Kidney epithelial cell (primary cell): Measurements from ENCODE around the gene FTH1. TPM values are rescaled to one million over a fixed set of nuclear protein-coding genes. Genes with fewer than 3 reads are reported as not detected.
A peak's percentile ranks its signal among the peaks of the same experiment; 100 is the strongest.

ENCODE experiments used
- DNase-seq: peaks from one replicate; pipeline ENCODE4 v3.0.0-alpha.2; 2010; ENCODE audit warnings: low read depth
- H3K27me3 ChIP-seq: 2 replicates; pipeline ENCODE4 v1.6.0; 2011; ENCODE audit warnings: low read length; ENCODE audit not compliant: control insufficient read depth, insufficient read depth
- H3K36me3 ChIP-seq: 2 replicates; pipeline ENCODE4 v1.5.1; 2011; ENCODE audit warnings: low read length; ENCODE audit not compliant: control insufficient read depth, insufficient read depth
- H3K4me3 ChIP-seq: 2 replicates; pipeline ENCODE4 v1.5.1; 2011; ENCODE audit warnings: low read depth, mild to moderate bottlenecking, control low read depth, low read length
- total RNA-seq: library from RNA; depleted of rRNA; stranded (reverse); fragments of >200 nt; gene quantifications from 2 replicates; pipeline ENCODE4 v1.2.3, GENCODE V29; 2015
- TF ChIP-seq, protein P1 (sequence below): IDR thresholded peaks from 2 replicates; pipeline ENCODE4 v1.5.1; 2011; ENCODE audit warnings: mild to moderate bottlenecking, moderate library complexity, low read length, control low read depth, inconsistent platforms; ENCODE audit not compliant: insufficient read depth, poor library complexity, severe bottlenecking

Gene FTH1
- total RNA-seq, 1 donor from 2014 or later = 2,225 TPM

DNA sequence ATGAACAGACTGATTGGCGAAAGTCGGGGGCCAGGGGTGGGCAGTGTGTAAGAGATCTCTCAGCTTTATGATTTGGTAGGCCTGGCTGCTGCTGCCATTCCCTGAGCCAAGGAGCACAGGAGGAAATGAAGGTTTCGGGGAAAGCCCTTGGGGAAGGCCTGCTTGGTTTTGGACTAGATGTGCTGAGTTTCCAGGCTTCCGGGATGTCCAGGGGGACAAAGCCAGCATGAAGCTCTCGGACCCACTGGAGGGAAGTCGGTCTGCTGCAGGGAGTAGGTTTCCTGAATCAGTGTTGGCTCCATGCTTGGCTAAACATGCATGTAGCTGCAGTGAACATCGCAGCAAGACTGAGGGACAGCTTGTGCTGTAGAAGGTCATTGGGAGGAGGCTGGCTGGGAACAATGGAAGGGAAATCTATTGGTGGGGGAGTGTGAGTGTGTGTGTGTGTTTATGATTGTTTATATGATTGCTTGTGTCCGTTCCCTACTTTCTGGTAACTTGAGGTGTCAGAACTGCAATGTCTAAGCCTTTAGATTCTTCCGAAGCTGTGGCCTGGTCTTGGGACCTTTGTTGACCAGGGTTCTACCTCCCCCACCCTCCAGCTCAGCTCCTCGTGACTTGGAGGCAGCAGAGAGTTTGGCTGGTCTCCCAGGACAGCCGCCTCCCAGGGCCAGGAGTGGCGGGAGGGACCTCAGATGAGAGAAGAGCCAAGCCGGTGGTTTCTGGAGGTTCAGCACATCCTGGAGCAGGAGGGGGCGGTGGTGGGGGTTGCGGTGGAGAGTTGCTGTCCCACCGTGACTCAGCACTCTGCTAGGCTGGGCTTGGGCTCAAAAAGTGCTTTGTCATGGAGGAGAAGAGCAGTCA lies 4.0 kb upstream of the FTH1 start:
- TF ChIP-seq, protein P1, sequence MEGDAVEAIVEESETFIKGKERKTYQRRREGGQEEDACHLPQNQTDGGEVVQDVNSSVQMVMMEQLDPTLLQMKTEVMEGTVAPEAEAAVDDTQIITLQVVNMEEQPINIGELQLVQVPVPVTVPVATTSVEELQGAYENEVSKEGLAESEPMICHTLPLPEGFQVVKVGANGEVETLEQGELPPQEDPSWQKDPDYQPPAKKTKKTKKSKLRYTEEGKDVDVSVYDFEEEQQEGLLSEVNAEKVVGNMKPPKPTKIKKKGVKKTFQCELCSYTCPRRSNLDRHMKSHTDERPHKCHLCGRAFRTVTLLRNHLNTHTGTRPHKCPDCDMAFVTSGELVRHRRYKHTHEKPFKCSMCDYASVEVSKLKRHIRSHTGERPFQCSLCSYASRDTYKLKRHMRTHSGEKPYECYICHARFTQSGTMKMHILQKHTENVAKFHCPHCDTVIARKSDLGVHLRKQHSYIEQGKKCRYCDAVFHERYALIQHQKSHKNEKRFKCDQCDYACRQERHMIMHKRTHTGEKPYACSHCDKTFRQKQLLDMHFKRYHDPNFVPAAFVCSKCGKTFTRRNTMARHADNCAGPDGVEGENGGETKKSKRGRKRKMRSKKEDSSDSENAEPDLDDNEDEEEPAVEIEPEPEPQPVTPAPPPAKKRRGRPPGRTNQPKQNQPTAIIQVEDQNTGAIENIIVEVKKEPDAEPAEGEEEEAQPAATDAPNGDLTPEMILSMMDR = no peak
- Histone ChIP-seq H3K27me3 (no peaks in the 10 kb centered on the region), H3K36me3 (no peaks in the 10 kb centered on the region), H3K4me3 (no peak overlapping the region)
- peak; percentile 98 for DNase-seq

DNA sequence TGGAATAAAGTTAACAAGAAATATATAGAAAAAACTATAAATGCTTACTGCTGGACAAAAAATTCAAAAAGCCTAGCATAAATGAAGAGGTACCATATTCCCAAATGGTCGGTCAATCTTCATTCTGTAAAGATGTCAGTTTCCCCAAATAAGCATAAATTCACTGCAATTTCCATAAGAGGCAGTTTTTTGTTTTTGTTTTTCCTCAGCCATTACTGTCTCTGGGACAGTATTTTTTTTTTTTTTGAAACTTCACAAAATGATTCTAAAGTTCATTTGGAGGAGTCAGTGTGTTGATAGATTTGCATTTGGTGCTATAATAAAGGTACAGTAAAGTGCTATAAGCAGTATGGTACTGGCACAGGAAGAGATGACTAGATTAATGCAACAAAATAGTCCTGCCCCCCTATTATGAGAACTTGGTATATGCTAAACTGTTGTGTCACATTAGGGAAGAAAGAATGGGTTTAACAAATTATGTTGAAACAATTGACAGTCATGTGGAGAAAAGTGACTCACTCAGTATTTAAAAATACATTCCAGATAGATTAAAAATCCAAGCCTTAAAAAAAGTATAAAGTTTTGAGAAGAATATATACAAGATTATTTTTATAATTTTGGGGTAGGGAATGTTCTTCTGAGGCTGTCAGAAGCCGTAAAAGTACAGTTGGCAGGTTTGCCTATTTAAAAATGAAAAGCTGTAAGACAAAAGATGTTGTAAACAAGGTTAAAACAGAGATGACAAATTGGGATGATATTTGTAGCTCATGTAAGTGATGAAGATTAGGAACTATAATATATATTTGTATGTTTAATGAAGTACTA lies 2.6 kb upstream of the FTH1 start:
- TF ChIP-seq, protein P1 = no peak
- DNase-seq = no peak
- Histone ChIP-seq H3K36me3 (peaks cover under 1% of the 10 kb centered on the region), H3K4me3 (no peak overlapping the region), H3K27me3 (no peaks in the 10 kb centered on the region)

DNA sequence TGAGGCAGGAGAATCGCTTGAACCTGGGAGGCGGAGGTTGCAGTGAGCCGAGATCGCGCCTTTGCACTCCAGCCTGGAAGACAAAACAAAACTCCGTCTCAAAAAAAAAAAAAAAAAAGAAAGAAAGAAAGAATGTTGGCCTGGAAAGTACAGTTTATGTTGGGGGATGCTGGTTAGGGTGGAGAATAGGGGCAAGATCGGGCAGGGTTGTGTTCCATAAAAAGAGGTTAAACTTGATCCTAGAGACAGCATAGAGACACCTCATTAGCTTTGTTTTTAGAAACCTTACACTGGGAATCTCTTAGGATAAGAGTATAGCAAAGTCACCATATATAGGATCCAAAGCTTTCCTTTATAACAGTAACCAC lies 1.9 kb upstream of the FTH1 start:
- no peak for DNase-seq
- Histone ChIP-seq H3K27me3 (no peaks in the 10 kb centered on the region), H3K36me3 (peaks cover 2% of the 10 kb centered on the region), H3K4me3 (no peak overlapping the region)
- TF ChIP-seq, protein P1 = no peak

DNA sequence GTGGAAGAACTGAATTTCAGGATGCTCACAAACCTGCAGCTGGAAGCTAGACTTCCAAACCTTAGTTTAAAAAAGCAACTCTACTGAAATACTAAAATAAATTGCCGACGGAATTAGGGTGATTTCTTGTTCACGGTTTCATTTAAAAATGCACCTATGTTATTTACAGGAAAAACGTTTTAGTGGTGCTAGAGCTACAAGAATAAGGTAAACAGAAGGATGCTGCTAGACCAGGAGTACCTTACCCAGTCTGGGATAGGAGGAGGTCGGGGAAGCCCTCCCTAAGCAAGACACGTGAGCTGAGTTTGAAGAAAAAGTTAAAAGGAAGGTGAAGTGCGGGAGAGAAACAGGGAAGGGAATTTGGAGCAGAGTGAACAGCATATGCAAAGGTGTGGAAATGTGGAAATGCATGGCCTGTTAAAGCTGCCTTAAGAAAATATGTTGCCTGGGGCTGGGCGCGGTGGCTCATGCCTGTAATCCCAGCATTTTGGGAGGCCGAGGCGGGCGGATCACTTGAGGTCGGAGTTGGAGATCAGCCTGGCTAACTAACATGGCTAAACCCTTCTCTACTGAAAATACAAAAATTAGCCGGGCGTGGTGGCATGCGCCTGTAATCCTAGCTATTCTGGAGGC lies 1.4 kb upstream of the FTH1 start:
- Histone ChIP-seq H3K27me3 (no peaks in the 10 kb centered on the region), H3K36me3 (peaks cover 2% of the 10 kb centered on the region), H3K4me3 (peak overlapping the region; percentile 65)
- no peak for DNase-seq
- TF ChIP-seq, protein P1 = no peak

DNA sequence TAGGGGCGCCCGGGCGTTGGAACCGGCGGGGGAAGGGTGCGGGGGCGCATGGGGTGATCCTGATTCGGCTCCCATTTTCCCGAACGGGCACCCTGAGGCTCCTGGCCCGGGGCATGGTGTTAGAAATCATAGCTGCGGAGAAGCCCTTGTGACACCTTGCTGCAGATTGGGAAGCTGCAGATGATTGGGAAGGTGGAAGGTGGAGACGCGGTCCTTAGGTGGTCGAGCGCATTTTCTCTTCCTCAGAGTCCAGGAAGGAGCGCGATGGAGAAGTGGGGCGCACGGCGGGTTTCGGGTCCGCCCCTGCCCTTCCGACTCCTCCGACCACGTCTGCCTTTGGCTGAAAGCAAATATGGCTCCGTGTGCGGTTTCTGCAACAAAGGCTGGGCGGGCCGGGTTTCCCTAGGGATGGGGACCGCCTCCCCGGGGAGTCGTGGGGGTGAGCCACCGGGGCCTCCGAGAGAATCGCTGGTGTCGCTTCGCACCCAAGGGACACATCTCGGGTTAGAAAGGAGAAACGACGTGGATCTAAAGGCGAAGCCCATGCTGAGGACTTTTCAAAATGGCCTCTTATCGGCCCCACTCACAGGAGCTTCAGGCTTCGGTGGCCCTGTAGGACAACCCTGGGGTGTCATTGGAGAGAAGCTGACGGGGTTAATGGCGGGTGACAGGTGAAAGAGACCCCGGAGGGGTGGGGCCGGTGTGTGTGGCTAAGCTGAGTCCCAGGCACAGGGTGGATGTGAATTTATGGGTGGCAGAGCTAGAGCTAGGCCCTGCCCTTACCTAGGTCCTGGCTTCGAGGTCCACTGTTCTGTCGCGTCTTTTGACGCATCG lies 707 bp upstream of the FTH1 start:
- Histone ChIP-seq H3K36me3 (peaks cover 2% of the 10 kb centered on the region), H3K4me3 (peak overlapping the region; percentile 65), H3K27me3 (no peaks in the 10 kb centered on the region)
- DNase-seq = no peak
- TF ChIP-seq, protein P1 = no peak
